T follicular helper cell (primary cell): ENCODE results near the gene IFNA16.
"Not testable (repeated sequence)": the region's sequence is repeated elsewhere in the genome, so short reads cannot be mapped to it uniquely, and the experiment has no call there.

Experiments used
- DNase-seq: peaks from one replicate; pipeline ENCODE4 v3.0.0-alpha.2; 2020; ENCODE audit warnings: low read depth
- total RNA-seq, 2 experiments: gene quantifications; one replicate each; lab custom pipeline; 2026; lab: John Stamatoyannopoulos, UW

IFNA16 gene
- total RNA-seq = 0 reads per million in 2 experiments

GRCh38 chr9:21217211-21217610 is at the start of gene IFNA16:
IFNA16 (minus strand) TSS chr9:21217311; CDS start chr9:21217305, 6 bp downstream.
- DNase-seq = not testable (repeated sequence)

- no peak for DNase-seq
Observed at GRCh38 chr9:21265421-21266189, 48.5 kb upstream of the IFNA16 start.

- no peak for DNase-seq
Observed at GRCh38 chr9:21255538-21256212, 38.6 kb upstream of the IFNA16 start.

- no peak for DNase-seq
Observed at GRCh38 chr9:21252721-21253547, 35.8 kb upstream of the IFNA16 start.

GRCh38 chr9:21251638-21252037 is 34.5 kb upstream of the IFNA16 start:
- no peak for DNase-seq

DNA sequence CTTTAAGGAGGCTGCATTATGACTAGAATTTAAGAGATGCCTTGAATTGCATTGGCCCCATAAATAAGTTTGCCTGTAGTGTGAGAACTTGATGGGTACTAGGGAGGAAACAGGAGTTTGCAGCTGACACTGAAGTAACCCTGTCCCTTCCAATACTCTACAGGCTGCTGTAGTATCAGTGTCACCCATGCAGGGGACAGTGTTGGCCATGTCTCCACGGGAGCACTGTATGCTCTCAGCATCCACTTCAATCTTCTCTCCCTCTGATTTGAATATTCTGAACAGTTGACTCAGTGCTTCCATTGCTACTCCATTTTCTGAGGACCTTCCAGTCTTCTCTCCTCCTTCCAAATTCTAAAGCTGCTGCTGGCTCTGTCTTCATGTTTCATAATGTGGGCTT is 34.1 kb upstream of the IFNA16 start:
- no peak for DNase-seq

- DNase-seq = no peak
Observed at GRCh38 chr9:21244836-21245235, 27.7 kb upstream of the IFNA16 start.

GRCh38 chr9:21239911-21240310 is 22.8 kb upstream of the IFNA16 start, which contains the start of gene IFNA14:
IFNA14 (minus strand) TSS chr9:21240005; CDS start chr9:21239935, 70 bp downstream.
- no peak for DNase-seq

DNA sequence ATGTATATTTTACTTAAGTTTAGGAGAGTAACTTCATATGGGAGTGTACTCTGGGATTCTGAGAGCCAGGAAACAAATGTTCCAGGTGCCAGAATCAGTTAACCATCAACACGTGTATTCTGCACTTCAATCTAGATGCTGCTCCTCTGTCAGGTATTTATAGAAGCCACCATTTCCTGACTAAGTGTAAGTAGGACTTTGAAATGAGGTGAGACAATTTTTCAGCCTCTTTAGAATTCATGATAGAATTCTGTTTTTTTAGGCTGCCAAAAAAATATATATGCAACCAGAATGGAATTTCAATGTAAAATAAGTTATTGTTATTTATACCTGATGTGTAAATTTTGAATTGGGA is 19.2 kb upstream of the IFNA16 start:
- DNase-seq = not testable (repeated sequence)

GRCh38 chr9:21235468-21236359 is 18.6 kb upstream of the IFNA16 start:
- not testable (repeated sequence) for DNase-seq

GRCh38 chr9:21234153-21234687 is 17.1 kb upstream of the IFNA16 start:
- no peak for DNase-seq

DNA sequence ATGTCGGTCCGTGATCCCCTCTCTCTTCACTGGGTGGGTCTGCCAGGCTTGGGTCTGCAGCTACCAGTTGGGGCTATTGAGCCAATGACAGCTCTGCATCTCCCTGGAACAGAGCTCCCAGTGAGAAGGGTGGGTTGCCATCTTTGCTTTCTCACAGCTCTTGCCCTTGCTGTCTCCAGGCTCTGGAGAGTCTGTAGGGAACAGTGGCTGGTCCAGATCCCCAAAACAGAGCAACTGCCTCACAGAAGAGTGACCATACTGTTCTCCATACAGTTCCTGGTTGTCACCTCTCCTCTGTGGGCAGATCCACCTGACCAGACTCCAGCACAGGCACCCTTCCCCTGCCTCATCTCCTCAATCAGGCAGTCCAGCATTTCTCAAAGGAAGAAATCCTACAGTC is 16.1 kb upstream of the IFNA16 start:
- no peak for DNase-seq

GRCh38 chr9:21228122-21228521 is 11.0 kb upstream of the IFNA16 start, which contains the start of gene IFNA17:
IFNA17 (minus strand) TSS chr9:21228222; CDS start chr9:21228173, 49 bp downstream.
- no peak for DNase-seq

DNA sequence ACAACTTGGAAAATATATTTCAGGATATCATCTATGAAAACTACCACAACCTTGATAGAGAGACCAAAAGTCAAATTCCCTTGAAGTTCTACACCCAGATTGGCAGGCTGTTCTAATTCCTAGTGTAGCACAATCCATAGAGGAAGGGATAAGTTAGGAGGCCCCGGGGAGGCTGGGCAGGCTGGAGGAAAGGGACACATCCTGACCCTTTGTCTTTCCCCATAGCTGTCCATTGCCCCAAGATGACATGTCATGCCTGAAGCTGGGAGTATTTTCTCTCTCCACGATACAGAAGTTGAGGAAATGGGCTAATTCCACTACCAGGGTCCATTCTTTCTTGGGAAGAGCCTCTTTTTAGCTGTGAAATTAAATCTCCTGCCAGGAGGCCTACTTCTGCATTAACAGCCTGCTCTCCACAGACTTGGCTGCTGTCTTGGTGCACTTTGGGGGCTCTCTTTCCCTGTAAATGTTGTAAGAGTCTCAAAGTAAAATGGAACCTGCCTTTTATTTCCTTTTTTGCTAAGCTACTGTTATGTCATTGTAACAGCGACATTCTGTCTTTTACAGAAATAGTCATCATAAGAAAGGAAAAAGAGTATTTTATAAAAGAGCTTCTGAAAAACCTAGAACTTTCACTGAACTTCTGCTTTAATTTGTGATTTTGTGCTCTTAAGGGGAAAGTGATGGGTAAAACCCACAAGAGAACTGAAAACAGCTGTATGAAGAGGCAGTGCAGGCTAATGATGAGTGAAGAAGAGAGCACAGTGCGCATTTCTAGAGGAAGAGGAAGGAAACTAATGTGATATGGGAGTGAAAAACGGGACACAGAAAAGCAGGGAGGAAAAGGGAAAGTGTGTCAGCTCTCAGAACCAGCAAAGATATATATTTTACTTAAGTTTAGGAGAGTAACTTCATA is 3.4 kb downstream of the IFNA16 start:
- not testable (repeated sequence) for DNase-seq

- not testable (repeated sequence) for DNase-seq
Observed at GRCh38 chr9:21212160-21212559, 5.0 kb downstream of the IFNA16 start.

DNA sequence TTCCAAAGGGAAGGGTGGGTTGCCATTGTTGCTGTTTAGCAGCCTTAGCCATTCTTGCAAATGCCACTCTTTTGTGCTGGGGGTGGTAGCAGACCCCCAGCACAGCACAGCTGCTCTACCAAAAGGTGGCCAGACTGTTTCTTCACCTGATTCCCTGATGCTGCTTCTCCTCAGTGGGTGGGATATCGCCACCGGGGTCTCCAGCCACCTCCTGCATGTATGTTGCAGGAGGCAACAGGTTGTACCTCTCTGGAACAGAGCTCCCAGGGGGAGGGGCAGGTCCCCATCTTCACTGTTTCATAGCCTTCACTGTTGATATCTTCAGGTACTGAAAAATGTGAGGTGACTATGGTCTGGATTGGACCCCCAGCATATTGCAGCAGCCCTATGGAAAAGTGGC is 6.3 kb downstream of the IFNA16 start:
- DNase-seq = not testable (repeated sequence)

DNA sequence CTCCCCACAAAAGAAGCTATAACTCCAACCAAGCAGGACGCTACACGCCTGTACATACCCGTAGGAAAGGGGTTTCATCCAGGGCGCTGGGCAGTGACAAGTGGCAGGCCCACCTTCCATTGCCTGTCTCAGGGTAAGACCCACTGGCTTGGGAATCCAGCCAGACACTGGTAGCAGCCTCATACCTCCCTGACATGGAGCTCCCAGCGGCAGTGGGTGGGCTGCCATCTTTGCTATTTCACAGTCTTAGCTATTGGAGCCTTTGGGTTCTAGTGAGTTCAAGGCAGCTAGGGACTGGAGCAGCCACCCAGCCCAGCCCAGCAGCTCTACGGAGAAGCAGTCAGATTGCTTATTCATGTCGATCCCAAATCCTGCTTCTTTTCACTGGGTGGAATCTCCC is 6.8 kb downstream of the IFNA16 start:
- no peak for DNase-seq

- not testable (repeated sequence) for DNase-seq
Observed at GRCh38 chr9:21207043-21207442, 10.1 kb downstream of the IFNA16 start, which contains the start of gene IFNA10. IFNA10 (minus strand) TSS chr9:21207143; CDS start chr9:21207097, 46 bp downstream.

DNA sequence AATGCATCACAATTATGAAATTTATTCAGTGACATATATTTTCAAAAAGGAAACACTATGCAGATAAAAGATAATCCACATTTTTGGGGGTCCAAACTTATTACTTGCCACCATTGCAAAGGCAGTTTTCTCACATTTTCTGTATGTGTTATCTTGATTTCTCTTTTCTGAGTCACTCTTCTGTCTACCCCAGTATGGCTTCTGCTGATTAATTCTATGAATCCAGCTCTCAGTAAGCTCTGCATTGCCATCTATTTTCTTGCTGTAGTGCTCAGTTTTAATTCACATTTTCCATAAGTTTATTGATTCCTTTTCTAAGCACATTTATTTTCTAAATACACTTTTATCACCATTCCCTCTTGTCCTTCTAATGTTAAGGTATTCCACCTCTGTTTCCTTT is 11.9 kb downstream of the IFNA16 start:
- no peak for DNase-seq

DNA sequence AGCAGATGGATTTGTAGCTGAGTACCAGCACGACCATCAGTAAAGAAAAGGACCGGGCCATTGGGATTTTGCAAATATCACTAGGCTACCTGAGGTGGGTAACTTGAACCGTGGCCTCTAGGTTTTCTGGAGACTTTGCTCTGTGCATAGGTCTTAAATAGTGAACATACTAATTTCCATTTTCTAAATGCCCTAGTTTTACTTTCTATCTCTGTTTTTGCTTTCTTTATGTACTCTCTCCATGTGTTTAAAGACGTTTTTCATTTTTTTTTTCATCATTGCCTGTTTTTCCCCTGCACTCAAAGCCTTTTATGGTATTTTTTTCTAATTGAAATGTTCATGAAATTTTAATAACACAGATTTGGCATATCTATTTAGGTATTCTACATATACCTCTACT is 15.0 kb downstream of the IFNA16 start, which contains the start of gene IFNA7:
Gene IFNA7 (minus strand): TSS at position 101 of the 400 bp plus-strand sequence. CDS start 40 bp downstream, at position 61.
- not testable (repeated sequence) for DNase-seq
